WERI-Rb-1 (cell line): ENCODE measurements around the gene ITPRIP.

Source experiments
- DNase-seq: peaks from one replicate; pipeline ENCODE4 v3.0.0-alpha.2; 2020
- H3K27ac ChIP-seq: fragments of 250-450 bp; sonication (Bioruptor Pico); 2 replicates; pipeline ENCODE4 v1.5.1; 2020; ENCODE audit warnings: mild to moderate bottlenecking, moderate library complexity
- H3K27me3 ChIP-seq: fragments of 250-450 bp; sonication (Bioruptor Pico); 2 replicates; pipeline ENCODE4 v1.5.1; 2021; ENCODE audit warnings: mild to moderate bottlenecking, low read depth, moderate library complexity; ENCODE audit not compliant: insufficient read depth, severe bottlenecking
- H3K36me3 ChIP-seq: fragments of 250-450 bp; sonication (Bioruptor Pico); 2 replicates; pipeline ENCODE4 v1.5.1; 2020; ENCODE audit warnings: mild to moderate bottlenecking, moderate library complexity
- H3K4me3 ChIP-seq: 2 replicates; pipeline ENCODE4 v1.5.1; 2011; ENCODE audit warnings: low read depth, mild to moderate bottlenecking, control low read depth, low read length
- H3K9me3 ChIP-seq: fragments of 250-450 bp; sonication (Bioruptor Pico); 2 replicates; pipeline ENCODE4 v1.5.1; 2021; ENCODE audit warnings: mild to moderate bottlenecking, moderate library complexity; ENCODE audit not compliant: severe bottlenecking
- TF ChIP-seq, protein P1 (sequence below): IDR thresholded peaks from 2 replicates; pipeline ENCODE4 v1.5.1; 2011; ENCODE audit warnings: low read depth, mild to moderate bottlenecking, control low read depth, inconsistent platforms, low read length

The ITPRIP gene

DNA sequence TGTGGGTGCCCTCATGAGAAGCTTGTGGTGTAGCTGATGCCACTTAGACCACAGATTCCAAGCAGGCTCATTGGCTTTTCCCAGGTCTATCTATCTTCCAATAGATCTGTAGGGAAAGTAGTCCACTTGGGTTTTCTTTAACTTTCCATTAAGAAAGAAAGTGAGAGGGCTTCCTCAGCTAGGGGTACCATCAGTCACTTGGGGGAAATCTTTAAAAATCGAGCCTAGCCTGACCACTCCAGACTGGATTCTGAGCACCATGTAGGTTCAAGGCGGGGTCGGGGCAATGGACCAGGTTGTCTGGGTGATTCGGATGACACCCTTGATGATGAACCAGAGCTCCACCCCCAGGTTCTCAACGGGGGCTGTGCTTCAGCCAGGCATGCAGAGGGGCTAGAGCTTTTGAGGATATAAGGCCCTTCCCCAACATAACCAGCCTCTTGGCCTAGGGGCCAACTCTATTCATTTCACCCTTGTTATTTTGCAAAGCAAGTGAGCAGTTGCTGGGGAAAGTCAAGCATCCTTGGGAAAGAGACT is 27.0 kb downstream of the ITPRIP start:
- TF ChIP-seq, protein P1, sequence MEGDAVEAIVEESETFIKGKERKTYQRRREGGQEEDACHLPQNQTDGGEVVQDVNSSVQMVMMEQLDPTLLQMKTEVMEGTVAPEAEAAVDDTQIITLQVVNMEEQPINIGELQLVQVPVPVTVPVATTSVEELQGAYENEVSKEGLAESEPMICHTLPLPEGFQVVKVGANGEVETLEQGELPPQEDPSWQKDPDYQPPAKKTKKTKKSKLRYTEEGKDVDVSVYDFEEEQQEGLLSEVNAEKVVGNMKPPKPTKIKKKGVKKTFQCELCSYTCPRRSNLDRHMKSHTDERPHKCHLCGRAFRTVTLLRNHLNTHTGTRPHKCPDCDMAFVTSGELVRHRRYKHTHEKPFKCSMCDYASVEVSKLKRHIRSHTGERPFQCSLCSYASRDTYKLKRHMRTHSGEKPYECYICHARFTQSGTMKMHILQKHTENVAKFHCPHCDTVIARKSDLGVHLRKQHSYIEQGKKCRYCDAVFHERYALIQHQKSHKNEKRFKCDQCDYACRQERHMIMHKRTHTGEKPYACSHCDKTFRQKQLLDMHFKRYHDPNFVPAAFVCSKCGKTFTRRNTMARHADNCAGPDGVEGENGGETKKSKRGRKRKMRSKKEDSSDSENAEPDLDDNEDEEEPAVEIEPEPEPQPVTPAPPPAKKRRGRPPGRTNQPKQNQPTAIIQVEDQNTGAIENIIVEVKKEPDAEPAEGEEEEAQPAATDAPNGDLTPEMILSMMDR = no peak
- Histone ChIP-seq H3K4me3 (no peak overlapping the region), H3K27me3 (no peaks in the 10 kb centered on the region), H3K36me3 (peaks cover 21% of the 10 kb centered on the region), H3K27ac (no peak overlapping the region), H3K9me3 (no peaks in the 10 kb centered on the region)
- DNase-seq = no peak

GRCh38 chr10:104309980-104310978 is 28.0 kb downstream of the ITPRIP start:
- Histone ChIP-seq H3K27ac (no peak overlapping the region), H3K4me3 (no peak overlapping the region), H3K27me3 (no peaks in the 10 kb centered on the region), H3K36me3 (peaks cover 21% of the 10 kb centered on the region), H3K9me3 (no peaks in the 10 kb centered on the region)
- no peak for DNase-seq
- TF ChIP-seq, protein P1 = no peak

GRCh38 chr10:104308439-104308903 is 29.8 kb downstream of the ITPRIP start:
- H3K27ac ChIP-seq = no peak overlapping the region
- no peak for DNase-seq
- TF ChIP-seq, protein P1 = no peak

DNA sequence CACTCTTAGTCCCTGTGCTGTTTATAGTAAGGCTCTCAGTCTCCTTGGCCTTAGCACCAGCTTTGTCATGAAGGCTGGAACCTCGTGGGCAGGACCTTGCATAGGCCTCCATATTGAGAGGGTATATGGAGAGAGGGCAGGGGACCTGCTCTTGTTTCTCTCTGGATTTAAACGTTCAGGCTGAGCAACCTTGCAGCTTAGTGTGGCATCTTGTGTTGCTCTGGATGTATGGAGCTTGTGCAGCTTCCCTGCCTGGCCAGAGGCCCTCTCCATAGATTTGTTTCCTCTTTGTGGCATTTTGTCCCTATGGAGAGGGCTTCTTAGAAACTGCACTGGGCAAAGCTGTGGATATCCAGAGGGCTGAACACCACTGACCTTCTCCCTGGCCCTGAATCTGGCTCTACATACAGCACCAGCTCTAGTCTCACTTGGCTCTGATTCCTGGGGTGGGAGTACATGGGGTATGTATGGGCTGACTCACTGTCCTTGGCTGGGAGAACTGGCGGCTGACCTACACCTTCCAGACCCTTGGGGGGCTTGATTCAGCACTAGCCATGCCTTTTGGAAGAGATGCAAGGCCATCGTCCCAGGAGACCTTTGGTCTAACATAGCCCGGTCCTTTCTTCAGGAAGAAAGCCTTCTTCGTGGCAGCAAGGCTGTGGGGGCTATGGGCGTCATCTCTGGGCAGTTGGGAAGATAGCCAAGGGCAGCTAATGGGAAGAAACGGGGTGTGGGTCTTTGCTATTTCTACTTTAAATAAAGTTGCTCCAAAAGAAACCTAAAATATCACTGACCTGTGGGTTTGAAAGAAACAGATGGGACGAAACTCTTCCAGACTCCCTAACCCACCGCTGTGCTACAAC is 30.5 kb downstream of the ITPRIP start:
- no peak for DNase-seq

More at GRCh38 chr10:104308439-104308903, 29.8 kb downstream of the ITPRIP start:
- Histone ChIP-seq H3K27me3 (no peaks in the 10 kb centered on the region), H3K4me3 (no peak overlapping the region), H3K36me3 (peaks cover 6% of the 10 kb centered on the region), H3K9me3 (no peaks in the 10 kb centered on the region)

GRCh38 chr10:104306897-104307296 is 31.4 kb downstream of the ITPRIP start:
- Histone ChIP-seq H3K4me3 (no peak overlapping the region), H3K27ac (no peak overlapping the region), H3K27me3 (no peaks in the 10 kb centered on the region), H3K9me3 (no peaks in the 10 kb centered on the region), H3K36me3 (no peaks in the 10 kb centered on the region)
- no peak for DNase-seq
- TF ChIP-seq, protein P1 = no peak

More for the DNA sequence above, 30.5 kb downstream of the ITPRIP start:
- H3K27me3 ChIP-seq = no peaks in the 10 kb centered on the region
- no peaks in the 10 kb centered on the region for H3K9me3 ChIP-seq
- TF ChIP-seq, protein P1 = no peak
- H3K36me3 ChIP-seq = peaks cover 2% of the 10 kb centered on the region; the same call in 1 of the 2 replicates
- no peak overlapping the region for H3K4me3 ChIP-seq
- no peak overlapping the region for H3K27ac ChIP-seq
